Gastrocnemius medialis (tissue), 4 donors: Measurements from ENCODE around the gene GART. TPM values are rescaled to one million over a fixed set of nuclear protein-coding genes. Genes with fewer than 3 reads are reported as not detected.

Experiments used
- ATAC-seq, 2 donors: fragments of 150-250 bp; one replicate each; pipeline ENCODE4 v1.9.1; 2016
- DNase-seq, 2 donors: peaks; one replicate each; pipeline ENCODE4 v3.0.0-alpha.2; 2019
- H3K27ac ChIP-seq, 4 donors: fragments of 200-600 bp; sonication (generic); 1 replicate in 1 of 4; 2 replicates in 3 of 4; pipeline ENCODE4 v1.5.1; 2016 to 2018; ENCODE audit warnings: mild to moderate bottlenecking in 2 of 4, moderate library complexity in 1 of 4
- H3K27me3 ChIP-seq, 3 donors: fragments of 200-600 bp; sonication (generic) in 2 of 3; 1 replicate in 1 of 3; 2 replicates in 2 of 3; pipeline versions ENCODE4 v1.5.1 to v1.6.0; 2016 to 2019; ENCODE audit warnings: mild to moderate bottlenecking in 1 of 3, moderate library complexity in 1 of 3
- H3K36me3 ChIP-seq, 2 donors: fragments of 200-600 bp; sonication (generic) in 1 of 2; one replicate each; pipeline ENCODE4 v1.5.1; 2017 to 2018
- H3K4me1 ChIP-seq, 2 donors: fragments of 200-600 bp; sonication (generic) in 1 of 2; one replicate each; pipeline ENCODE4 v1.5.1; 2016 to 2017; ENCODE audit warnings: mild to moderate bottlenecking in 2 of 2
- H3K4me3 ChIP-seq, 4 donors: fragments of 200-600 bp; sonication (generic) in 3 of 4; 1 replicate in 1 of 4; 2 replicates in 3 of 4; pipeline ENCODE4 v1.5.1; 2016 to 2019; ENCODE audit warnings: mild to moderate bottlenecking in 2 of 4
- H3K9me3 ChIP-seq, 3 donors: fragments of 200-600 bp; sonication (generic) in 2 of 3; 1 replicate in 1 of 3; 2 replicates in 2 of 3; pipeline ENCODE4 v1.5.1; 2016 to 2019
- POLR2A ChIP-seq, 2 donors: fragments of 450-650 bp; IDR thresholded peaks; one replicate each; pipeline ENCODE4 v1.6.1; 2017; ENCODE audit warnings: antibody characterized with exemption in 2 of 2, mild to moderate bottlenecking in 2 of 2, moderate library complexity in 2 of 2
- in situ Hi-C, 4 donors: fragments of 200-750 bp; cut with MboI; loops; one replicate each; pipeline versions ENCODE4 v1.15.0 to v1.8.0; 2017; ENCODE audit warnings: low sequenced_read_pairs in 4 of 4
- intact Hi-C: fragments of 100-400 bp; cut with DNase I; formaldehyde crosslinking; loops from one replicate; pipeline ENCODE4 v1.15.1; 2023; ENCODE audit warnings: low total_unique reads
- total RNA-seq, 4 donors: library from RNA; depleted of rRNA; stranded (reverse); fragments of >200 nt; gene quantifications; one replicate each; pipeline versions ENCODE4 v1.1.0 to v1.2.3, GENCODE V29; 2016
- TF ChIP-seq, protein P1 (sequence below), 5 experiments: fragments of 450-650 bp in 3 of 5; fragments of 200-600 bp in 2 of 5; sonication (generic) in 2 of 5; IDR thresholded peaks in 4 of 5; conservative IDR thresholded peaks in 1 of 5; 1 replicate in 4 of 5; 2 replicates in 1 of 5; pipeline ENCODE4 v1.5.1; 2016 to 2019; ENCODE audit warnings: antibody characterized with exemption in 5 of 5, mild to moderate bottlenecking in 3 of 5, moderate library complexity in 3 of 5

The GART gene
- total RNA-seq, 4 donors from 2014 or later = 46.3 to 97.5 (median 55.4) TPM

DNA sequence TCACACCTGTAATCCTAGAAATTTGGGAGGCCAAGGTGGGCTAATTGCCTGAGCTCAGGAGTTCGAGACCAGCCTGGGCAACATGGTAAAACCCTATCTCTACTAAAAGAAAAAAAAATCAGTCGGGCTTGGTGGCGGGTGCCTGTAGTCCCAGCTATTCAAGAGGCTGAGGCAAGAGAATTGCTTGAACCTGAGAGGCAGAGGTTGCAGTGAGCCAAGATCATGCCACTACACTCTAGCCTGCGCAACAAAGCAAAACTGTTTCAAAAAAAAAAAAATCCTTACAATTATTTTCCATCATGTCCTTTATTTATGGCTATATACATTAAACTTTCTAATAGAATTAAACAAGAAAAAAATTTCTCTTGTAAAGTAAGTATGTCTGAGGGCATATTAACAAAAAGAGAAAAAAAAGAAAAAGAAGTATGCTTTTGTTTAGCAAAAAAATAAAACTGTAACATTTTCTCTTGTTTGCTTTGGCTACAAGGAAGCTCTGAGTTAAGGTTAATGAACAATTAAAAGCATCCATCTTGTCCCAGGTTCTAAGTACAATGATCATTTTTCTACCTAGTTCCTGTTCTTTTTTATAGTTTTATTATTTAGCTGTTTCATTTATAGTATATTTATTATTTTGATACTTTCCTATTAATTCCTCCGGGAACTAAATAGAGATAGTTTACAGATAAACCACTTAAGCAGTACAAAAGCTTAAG lies 80.2 kb downstream of the GART start:
- Histone ChIP-seq H3K27ac (no peak overlapping the region), H3K27me3 (no peaks in the 10 kb centered on the region), H3K4me1 (no peaks in the 10 kb centered on the region), H3K36me3 (peaks cover 0 to 50% of the 10 kb centered on the region in 2 donors), H3K9me3 (no peaks in the 10 kb centered on the region), H3K4me3 (no peak overlapping the region)
- no peak for TF ChIP-seq POLR2A (IDR thresholded peaks at IDR 0.05)
- TF ChIP-seq, protein P1, sequence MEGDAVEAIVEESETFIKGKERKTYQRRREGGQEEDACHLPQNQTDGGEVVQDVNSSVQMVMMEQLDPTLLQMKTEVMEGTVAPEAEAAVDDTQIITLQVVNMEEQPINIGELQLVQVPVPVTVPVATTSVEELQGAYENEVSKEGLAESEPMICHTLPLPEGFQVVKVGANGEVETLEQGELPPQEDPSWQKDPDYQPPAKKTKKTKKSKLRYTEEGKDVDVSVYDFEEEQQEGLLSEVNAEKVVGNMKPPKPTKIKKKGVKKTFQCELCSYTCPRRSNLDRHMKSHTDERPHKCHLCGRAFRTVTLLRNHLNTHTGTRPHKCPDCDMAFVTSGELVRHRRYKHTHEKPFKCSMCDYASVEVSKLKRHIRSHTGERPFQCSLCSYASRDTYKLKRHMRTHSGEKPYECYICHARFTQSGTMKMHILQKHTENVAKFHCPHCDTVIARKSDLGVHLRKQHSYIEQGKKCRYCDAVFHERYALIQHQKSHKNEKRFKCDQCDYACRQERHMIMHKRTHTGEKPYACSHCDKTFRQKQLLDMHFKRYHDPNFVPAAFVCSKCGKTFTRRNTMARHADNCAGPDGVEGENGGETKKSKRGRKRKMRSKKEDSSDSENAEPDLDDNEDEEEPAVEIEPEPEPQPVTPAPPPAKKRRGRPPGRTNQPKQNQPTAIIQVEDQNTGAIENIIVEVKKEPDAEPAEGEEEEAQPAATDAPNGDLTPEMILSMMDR (IDR thresholded peaks at IDR 0.05 in 4 of 5, conservative IDR thresholded peaks at IDR 0.05 in 1 of 5) = no peak
- in situ Hi-C loops = no loop called here
- intact Hi-C loops = no loop called here
- no peak for DNase-seq
- no peak for ATAC-seq

DNA sequence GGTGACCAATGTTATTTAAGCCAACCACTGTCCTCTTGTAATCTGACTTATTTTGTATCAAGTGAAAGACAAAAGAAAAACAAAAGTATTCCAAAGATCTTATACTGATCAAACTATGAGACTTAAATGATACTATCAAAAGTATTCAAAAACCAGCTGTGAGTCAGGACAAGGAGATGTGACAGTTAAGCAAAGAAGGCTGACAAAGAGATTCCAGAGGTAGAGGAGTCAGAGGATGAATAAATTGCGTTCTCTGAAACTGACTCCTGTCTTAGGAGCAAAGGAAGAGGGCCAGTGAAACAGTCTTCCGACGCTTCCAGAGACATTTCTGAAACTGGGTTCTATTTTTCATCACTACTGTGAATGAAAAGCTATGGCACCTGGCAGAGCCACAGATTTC lies 83.1 kb downstream of the GART start:
- TF ChIP-seq POLR2A (IDR thresholded peaks at IDR 0.05) = no peak
- TF ChIP-seq, protein P1 (IDR thresholded peaks at IDR 0.05 in 4 of 5, conservative IDR thresholded peaks at IDR 0.05 in 1 of 5) = no peak
- Histone ChIP-seq H3K4me3 (no peak overlapping the region), H3K9me3 (no peaks in the 10 kb centered on the region), H3K36me3 (peaks cover 0 to 52% of the 10 kb centered on the region in 2 donors), H3K4me1 (no peaks in the 10 kb centered on the region), H3K27me3 (no peaks in the 10 kb centered on the region), H3K27ac (no peak overlapping the region)
- intact Hi-C loops (no loop called here), in situ Hi-C loops (no loop called here)
- ATAC-seq (no peak), DNase-seq (no peak)

DNA sequence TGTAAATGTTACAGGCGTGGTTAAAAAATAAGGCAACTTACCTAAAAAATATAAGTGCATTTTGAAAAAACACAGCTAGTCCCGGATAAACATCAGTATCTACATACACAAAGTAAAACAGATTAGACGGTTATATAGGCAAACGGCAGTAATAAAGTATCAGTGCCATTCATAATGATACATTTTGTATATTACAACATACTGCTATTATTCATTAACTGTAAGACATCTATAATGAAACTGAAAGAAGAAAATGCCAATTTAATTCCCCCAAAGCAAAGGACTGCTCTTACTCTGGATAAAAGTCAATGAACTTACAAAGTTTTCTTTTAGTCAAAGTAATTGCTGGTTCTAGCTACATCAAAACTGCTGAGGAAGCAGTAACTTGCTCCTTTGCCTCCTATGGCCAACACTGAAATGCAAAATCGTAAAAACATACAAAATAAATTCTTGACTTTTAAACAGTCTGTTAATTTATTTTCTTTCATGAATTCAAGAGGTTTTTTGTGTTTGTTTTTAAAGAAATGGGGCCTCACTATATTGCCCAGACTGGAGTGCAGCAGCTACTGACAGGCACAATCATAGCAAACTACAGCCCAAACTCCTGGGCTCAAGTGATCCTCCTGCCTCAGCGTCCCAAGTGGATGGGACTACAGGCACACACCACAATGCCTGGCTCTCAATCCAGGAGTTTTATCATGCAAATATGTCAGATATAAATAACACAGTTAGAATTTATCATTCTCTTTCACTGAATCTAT lies 86.1 kb downstream of the GART start:
- intact Hi-C loops (no loop called here), in situ Hi-C loops (no loop called here)
- no peaks in the 10 kb centered on the region for H3K27me3 ChIP-seq
- no peak for TF ChIP-seq POLR2A (IDR thresholded peaks at IDR 0.05)
- TF ChIP-seq, protein P1 (IDR thresholded peaks at IDR 0.05 in 4 of 5, conservative IDR thresholded peaks at IDR 0.05 in 1 of 5) = no peak
- H3K27ac ChIP-seq = no peak overlapping the region
- no peaks in the 10 kb centered on the region for H3K4me1 ChIP-seq
- DNase-seq (no peak), ATAC-seq (no peak)
- H3K9me3 ChIP-seq = no peaks in the 10 kb centered on the region
- H3K4me3 ChIP-seq = no peak overlapping the region
- peaks cover 0 to 39% of the 10 kb centered on the region in 2 donors for H3K36me3 ChIP-seq

Other genes with a start within 250 kb of the GART start
- gene IFNAR1, start 217.1 kb downstream of the GART start, total RNA-seq = 10 to 100 TPM in 2 of 4 donors, 1 to 10 TPM in 2; 8.9 to 24.3 (median 9.9) TPM
- gene IFNGR2, start 138.7 kb downstream of the GART start, total RNA-seq = 10 to 100 TPM; 13.9 to 27.6 (median 24.2) TPM
- gene TMEM50B, start 62.1 kb downstream of the GART start, total RNA-seq = 10 to 100 TPM; 33.2 to 47.1 (median 44.6) TPM
- gene DNAJC28, start 50.4 kb downstream of the GART start, total RNA-seq = 1 to 10 TPM; 1.5 to 3.4 (median 2.5) TPM
- gene SON, start 921 bp upstream of the GART start, total RNA-seq = 100 to 1,000 TPM; 109 to 390 (median 126) TPM
- gene DONSON, start 46.6 kb upstream of the GART start, total RNA-seq = 1 to 10 TPM; 3.6 to 5.3 (median 4.2) TPM
- 10 to 100 TPM; 14.8 to 29.4 (median 24.4) TPM for gene CRYZL1, start 99.6 kb upstream of the GART start, total RNA-seq
- 10 to 100 TPM; 14.5 to 33.1 (median 26.9) TPM for gene ITSN1, start 100.4 kb upstream of the GART start, total RNA-seq